NCI-H82 treated with DMSO at 0.1 percent for 48 hours (cell line): ENCODE measurements around the gene ZNF100.
"Not testable (repeated sequence)": the region's sequence is repeated elsewhere in the genome, so short reads cannot be mapped to it uniquely, and the experiment has no call there.

Experiments used
- DNase-seq: peaks from one replicate; lab custom pipeline; 2025; ENCODE audit not compliant: unreplicated experiment; lab: John Stamatoyannopoulos, UW

Gene ZNF100

DNA sequence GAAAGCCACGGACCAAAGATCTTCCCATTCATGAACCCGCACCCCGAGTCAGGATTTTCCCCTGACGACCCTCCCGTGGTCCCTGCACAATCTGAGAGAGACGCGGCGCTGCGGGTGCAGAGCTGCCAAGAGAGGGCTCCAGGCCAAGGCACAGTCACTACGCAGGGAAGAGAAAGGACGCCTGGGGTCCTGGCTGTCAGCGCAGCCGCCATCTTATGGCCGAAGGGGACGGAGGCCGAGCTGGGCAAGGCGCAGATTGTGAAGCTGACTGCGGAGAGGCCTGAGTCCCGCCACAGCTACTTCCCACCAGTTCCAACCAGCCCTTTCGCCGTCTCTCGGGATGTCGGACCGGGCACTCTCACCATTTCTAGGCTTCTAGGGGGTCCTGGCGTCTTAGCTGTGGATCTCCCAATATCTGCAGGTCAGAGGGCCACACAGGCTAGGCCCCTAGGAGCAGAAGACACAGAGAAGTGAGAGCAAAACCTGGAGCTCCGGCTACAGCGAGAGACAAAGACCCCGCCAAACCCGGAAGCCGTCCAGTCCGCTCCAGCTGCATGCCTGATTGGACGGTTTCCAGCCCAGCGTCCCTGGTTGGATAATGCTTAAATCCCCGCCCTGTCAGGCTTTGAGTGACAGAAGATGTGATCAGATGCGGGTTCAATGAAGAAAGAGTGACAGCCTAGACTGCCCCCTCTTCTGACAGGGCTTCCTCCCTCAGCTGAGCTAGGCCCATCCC is at the start of gene ZNF100:
Gene ZNF100 (minus strand): TSS at position 515 of the 736 bp plus-strand sequence. CDS start 150 bp downstream, at position 365.
- peak; percentile 86 for DNase-seq

DNA sequence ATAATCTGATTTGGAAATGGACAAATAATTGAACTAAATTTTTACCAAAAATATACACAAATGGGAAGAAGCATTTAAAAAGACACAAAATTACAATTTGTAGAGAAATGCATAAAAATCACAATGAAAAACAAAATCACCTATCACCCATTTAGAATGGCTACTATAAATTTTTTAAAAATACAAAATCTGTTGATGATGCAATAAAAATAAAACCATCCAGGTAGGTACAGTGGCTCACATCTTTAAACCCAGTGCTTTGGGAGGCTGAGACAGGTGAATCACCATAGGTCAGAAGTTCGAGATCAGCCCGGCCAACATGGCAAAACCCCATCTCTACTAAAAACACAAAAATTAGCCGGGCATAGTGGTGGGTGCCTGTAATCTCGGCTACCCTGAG is 45.1 kb upstream of the ZNF100 start:
- no peak for DNase-seq

DNA sequence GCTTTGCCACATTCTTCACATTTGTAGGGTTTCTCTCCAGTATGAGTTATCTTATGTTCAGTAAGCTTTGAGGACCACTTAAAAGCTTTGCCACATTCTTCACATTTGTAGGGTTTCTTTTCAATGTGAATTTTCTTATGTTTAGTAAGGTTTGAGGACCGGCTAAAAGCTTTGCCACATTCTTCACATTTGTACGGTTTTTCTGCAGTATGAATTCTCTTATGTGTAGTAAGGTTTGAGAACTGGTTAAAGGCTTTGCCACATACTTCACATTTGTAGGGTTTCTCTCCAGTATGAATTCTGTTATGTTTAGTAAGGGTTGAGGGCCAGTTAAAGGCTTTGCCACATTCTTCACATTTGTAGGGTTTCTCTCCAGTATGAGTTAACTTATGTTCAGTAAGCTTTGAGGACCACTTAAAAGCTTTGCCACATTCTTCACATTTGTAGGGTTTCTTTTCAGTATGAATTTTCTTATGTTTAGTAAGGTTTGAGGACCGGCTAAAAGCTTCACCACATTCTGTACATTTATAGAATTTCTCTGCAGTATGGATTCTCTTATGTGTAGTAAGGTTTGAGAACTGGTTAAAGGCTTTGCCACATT is 41.1 kb upstream of the ZNF100 start:
- not testable (repeated sequence) for DNase-seq

GRCh38 chr19:21789466-21790085 is 22.2 kb upstream of the ZNF100 start:
- DNase-seq, result no peak

DNA sequence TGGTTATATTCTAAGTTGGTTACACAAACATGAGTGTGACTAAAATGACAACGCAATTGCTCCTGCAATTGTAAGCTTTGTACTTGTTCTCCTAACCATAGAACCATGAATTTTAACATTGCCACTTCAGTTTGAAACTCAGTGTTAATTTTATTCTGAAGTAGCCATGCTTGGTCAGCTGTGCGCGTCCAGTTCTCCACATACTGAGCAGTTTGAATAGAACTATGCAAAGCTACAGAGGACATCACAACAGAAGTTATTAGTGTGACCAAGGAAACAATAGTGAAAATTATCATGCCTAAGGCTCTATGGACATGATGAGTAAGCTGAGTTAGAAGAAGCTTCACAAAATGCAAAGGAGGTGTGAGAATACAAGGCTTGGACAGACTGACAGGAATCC is 19.6 kb upstream of the ZNF100 start:
- no peak for DNase-seq

- not testable (repeated sequence) for DNase-seq
Measured at GRCh38 chr19:21775792-21776191, 8.4 kb upstream of the ZNF100 start.

- not testable (repeated sequence) for DNase-seq
Measured at GRCh38 chr19:21766705-21767064, 694 bp downstream of the ZNF100 start.

- DNase-seq, result no peak
Measured at GRCh38 chr19:21765151-21765550, 2.2 kb downstream of the ZNF100 start.

DNA sequence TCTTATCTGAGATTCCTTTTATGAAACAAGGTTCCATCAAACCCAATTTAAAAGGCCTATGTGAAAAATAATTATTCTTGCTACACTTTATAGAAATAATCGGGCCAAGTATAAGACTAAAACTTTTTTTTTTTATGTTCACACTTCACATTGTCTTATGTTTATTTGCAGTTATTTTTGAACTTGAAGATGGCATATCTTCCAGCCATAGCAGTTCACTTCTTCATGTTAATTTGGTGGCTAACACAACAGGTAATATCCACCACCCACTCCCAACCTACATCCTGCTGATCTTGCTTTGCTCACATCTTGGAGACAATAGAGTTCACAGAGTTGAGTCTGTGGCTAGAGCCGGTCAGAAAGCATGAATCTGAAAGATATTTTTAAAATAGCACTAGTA is 5.8 kb downstream of the ZNF100 start:
- not testable (repeated sequence) for DNase-seq

DNA sequence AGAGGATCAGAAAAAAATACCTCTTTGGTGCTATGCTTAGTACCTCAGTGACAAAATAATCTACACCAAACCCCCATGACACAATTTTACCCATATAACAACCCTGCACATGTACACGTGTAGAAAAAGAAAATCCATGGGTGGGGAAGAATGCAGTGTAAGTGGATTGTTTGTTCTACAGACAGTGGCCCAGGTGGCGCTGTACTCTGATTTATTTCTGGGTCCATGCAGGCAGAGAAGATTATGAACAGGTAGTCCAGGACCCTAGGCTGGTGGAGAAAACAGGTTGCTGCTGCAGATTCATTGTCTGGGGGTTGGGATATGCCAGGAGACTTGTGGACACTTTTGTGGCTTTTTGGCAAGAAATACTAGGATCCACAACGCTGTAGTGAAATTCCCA is 9.1 kb downstream of the ZNF100 start:
- DNase-seq, result no peak

DNA sequence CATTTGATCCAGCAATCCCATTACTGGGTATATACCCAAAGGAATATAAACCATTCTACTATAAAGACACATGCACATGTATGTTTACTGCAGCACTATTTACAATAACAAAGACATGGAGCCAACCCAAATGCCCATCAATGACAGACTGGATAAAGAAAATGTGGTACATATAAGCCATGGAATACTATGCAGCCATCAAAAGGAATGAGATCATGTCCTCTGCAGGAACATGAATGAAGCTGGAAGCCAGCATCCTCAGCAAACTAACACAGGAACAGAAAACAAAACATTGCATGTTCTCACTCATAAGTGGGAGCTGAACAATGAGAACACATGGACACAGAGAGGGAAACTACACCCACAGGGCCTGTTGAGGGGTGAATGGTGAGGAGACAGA is 11.8 kb downstream of the ZNF100 start:
- not testable (repeated sequence) for DNase-seq

GRCh38 chr19:21751384-21751783 is 16.0 kb downstream of the ZNF100 start:
- no peak for DNase-seq

- DNase-seq, result no peak
Measured at GRCh38 chr19:21750586-21751128, 16.7 kb downstream of the ZNF100 start.

GRCh38 chr19:21749090-21749489 is 18.3 kb downstream of the ZNF100 start:
- no peak for DNase-seq

DNA sequence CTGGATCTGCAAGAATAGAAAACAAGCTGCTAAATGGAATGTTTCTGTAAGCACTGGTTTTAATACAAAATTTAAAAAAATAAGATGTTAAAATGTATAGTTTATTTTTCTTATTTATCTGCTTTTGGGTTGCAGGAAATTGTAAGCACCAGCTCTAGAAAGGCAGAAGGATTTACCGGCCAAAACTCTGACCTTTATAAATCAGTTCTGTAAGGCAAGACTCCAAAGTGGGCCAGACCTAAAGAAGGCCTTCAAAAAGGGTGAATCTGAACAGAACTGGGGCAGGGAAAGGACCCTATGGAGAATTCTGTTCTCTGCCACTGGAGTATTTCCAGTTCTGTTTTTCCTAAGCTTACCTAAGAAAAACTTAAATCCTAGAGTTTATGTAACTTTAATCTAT is 19.3 kb downstream of the ZNF100 start:
- no peak for DNase-seq

GRCh38 chr19:21740559-21740958 is 26.8 kb downstream of the ZNF100 start:
- no peak for DNase-seq

- not testable (repeated sequence) for DNase-seq
Measured at GRCh38 chr19:21726942-21727747, 40.2 kb downstream of the ZNF100 start.

DNA sequence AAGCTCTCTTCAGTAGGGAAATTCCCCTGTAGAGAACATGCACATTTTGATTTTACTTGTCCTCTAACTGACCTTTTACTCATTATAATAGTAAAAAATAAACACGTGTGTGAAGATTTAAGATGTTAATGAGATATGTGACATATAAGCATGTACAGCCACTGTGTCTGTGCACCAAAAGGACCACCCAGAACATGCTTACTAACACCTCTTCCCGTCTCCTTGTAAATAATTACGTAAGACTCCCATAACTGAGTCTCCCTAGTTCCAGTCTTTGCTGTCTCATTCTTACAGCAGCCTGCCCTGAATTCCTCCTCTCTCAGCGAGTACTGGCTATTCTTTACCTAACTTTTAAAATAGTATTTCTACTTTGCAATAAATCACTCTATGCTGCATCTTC is 53.6 kb downstream of the ZNF100 start:
- DNase-seq, result no peak

- no peak for DNase-seq
Measured at GRCh38 chr19:21709464-21709863, 57.9 kb downstream of the ZNF100 start.

GRCh38 chr19:21707878-21708277 is 59.5 kb downstream of the ZNF100 start:
- DNase-seq, result not testable (repeated sequence)

DNA sequence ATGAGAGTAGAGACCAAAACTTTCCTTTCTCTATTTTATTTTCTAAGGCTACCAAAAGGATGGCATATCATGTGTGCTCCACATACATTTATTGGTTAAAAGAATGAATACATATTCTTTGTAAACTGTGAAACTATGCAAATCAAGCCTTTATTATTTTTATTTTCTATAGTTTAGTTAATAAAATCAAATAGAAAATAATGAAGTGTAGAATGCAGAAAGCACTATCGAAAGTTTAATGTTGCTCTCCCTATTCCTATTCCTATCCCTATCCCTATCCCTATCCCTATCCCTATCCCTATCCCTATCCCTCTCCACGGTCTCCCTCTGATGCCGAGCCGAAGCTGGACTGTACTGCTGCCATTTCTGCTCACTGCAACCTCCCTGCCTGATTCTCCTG is 60.3 kb downstream of the ZNF100 start:
- no peak for DNase-seq
